ENCODE measurements around the gene GPC6.
"Not testable (repeated sequence)": the region's sequence is repeated elsewhere in the genome, so short reads cannot be mapped to it uniquely, and the experiment has no call there.

GPC6 gene

GRCh38 chr13:94272038-94272437, 1045.4 kb downstream of the GPC6 start:
- no peak for DNase-seq

GRCh38 chr13:94280349-94280748, 1053.7 kb downstream of the GPC6 start:
- no peak for DNase-seq

GRCh38 chr13:94280845-94281244, 1054.2 kb downstream of the GPC6 start:
- DNase-seq = no peak

- no peak for DNase-seq
Observed at GRCh38 chr13:94286581-94286980, 1060.0 kb downstream of the GPC6 start.

- no peak for DNase-seq
Observed at GRCh38 chr13:94291631-94292322, 1065.2 kb downstream of the GPC6 start.

- no peak for DNase-seq
Observed at GRCh38 chr13:94292323-94292640, 1065.7 kb downstream of the GPC6 start.

GRCh38 chr13:94296471-94296870, 1069.9 kb downstream of the GPC6 start:
- DNase-seq = no peak

GRCh38 chr13:94298346-94298745, 1071.7 kb downstream of the GPC6 start:
- DNase-seq = no peak

- no peak for DNase-seq
Observed at GRCh38 chr13:94300401-94300800, 1073.8 kb downstream of the GPC6 start.

- DNase-seq = no peak
Observed at GRCh38 chr13:94301487-94301886, 1074.9 kb downstream of the GPC6 start.

- DNase-seq = not testable (repeated sequence)
Observed at GRCh38 chr13:94302847-94303565, 1076.4 kb downstream of the GPC6 start.

GRCh38 chr13:94303644-94304174, 1077.1 kb downstream of the GPC6 start:
- no peak for DNase-seq

- no peak for DNase-seq
Observed at GRCh38 chr13:94305033-94305432, 1078.4 kb downstream of the GPC6 start.

- DNase-seq = no peak
Observed at GRCh38 chr13:94305463-94305862, 1078.9 kb downstream of the GPC6 start.

GRCh38 chr13:94305934-94306333, 1079.3 kb downstream of the GPC6 start:
- no peak for DNase-seq

- DNase-seq = no peak
Observed at GRCh38 chr13:94308832-94309231, 1082.2 kb downstream of the GPC6 start.

GRCh38 chr13:94309576-94309975, 1083.0 kb downstream of the GPC6 start:
- DNase-seq = no peak

GRCh38 chr13:94309997-94310855, 1083.6 kb downstream of the GPC6 start:
- no peak for DNase-seq

GRCh38 chr13:94311893-94312292, 1085.3 kb downstream of the GPC6 start:
- DNase-seq = no peak

- DNase-seq = no peak
Observed at GRCh38 chr13:94312511-94313216, 1086.1 kb downstream of the GPC6 start.

GRCh38 chr13:94313321-94313910, 1086.8 kb downstream of the GPC6 start:
- DNase-seq = no peak

GRCh38 chr13:94313926-94314325, 1087.3 kb downstream of the GPC6 start:
- DNase-seq = no peak

Data from inflammatory macrophage (primary cell).